Measurements from ENCODE around the gene HOXB3. TPM values are rescaled to one million over a fixed set of nuclear protein-coding genes. Genes with fewer than 3 reads are reported as not detected.

The HOXB3 gene
- total and polyA plus RNA-seq, 2 donors (not counting 1 experiment from before 2014, with no cell fraction given): 15.7 to 28.6 TPM

DNA sequence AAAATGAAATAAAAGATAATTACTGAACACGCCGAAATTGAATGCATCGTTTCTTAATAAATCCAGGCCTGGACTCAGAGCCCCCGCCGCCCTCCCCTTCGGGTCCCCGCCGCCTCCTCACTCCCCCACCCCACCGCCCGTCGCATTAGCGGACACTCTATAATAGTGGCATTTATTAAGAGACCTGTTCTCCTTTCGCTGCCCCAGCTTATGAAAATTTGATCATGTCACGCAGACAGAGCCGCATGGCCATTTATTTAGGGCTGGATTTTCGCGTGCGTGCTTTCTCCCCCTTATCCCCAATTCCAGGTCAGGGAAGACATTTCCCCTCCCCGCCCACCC, 38.9 kb downstream of the HOXB3 start:
- Histone ChIP-seq H3K36me3 (ENCODE audit: control insufficient read depth, insufficient read depth, low read length) (peaks cover 21% of the 10 kb centered on the region), H3K4me1 (ENCODE audit: control insufficient read depth, extremely low read depth, insufficient read depth, low read length) (peaks cover 39% of the 10 kb centered on the region), H3K4me2 (ENCODE audit: extremely low read depth, insufficient read depth, low read length) (peak overlapping the region; percentile 92), H2AFZ (ENCODE audit: low read length) (no peak overlapping the region), H3K9ac (ENCODE audit: insufficient read depth, low read length) (peak overlapping the region; percentile 60), H3K4me3 (replicated peaks in 1 of 4; ENCODE audit: control extremely low read depth in 1 of 4, insufficient read depth in 1 of 4, low read depth in 3 of 4, low read length in 4 of 4) (peak overlapping the region in 3 of 4 experiments; percentile 37 to 80 (median 39)), H4K20me1 (ENCODE audit: control insufficient read depth, extremely low read depth, insufficient read depth, low read length) (no peaks in the 10 kb centered on the region), H3K9me3 (ENCODE audit: control insufficient read depth, insufficient read depth, low read depth, low read length) (no peaks in the 10 kb centered on the region), H3K27me3 (ENCODE audit: control insufficient read depth, insufficient read depth, low read length) (no peaks in the 10 kb centered on the region), H3K79me2 (ENCODE audit: control insufficient read depth, insufficient read depth, low read length) (peaks cover 95% of the 10 kb centered on the region), H3K27ac (ENCODE audit: insufficient read depth, low read length) (peak overlapping the region; percentile 84)
- no peak for TF ChIP-seq EZH2 (IDR thresholded peaks at IDR 0.05; ENCODE audit: low read length, missing control alignments)
- TF ChIP-seq CTCF (conservative IDR thresholded peaks at IDR 0.05 in 1 of 2, IDR thresholded peaks at IDR 0.05 in 1 of 2; ENCODE audit: low read depth in 1 of 2, low read length in 2 of 2): no peak
- peak; percentile 39 to 60 for DNase-seq (ENCODE audit: low read depth in 2 of 2)

DNA sequence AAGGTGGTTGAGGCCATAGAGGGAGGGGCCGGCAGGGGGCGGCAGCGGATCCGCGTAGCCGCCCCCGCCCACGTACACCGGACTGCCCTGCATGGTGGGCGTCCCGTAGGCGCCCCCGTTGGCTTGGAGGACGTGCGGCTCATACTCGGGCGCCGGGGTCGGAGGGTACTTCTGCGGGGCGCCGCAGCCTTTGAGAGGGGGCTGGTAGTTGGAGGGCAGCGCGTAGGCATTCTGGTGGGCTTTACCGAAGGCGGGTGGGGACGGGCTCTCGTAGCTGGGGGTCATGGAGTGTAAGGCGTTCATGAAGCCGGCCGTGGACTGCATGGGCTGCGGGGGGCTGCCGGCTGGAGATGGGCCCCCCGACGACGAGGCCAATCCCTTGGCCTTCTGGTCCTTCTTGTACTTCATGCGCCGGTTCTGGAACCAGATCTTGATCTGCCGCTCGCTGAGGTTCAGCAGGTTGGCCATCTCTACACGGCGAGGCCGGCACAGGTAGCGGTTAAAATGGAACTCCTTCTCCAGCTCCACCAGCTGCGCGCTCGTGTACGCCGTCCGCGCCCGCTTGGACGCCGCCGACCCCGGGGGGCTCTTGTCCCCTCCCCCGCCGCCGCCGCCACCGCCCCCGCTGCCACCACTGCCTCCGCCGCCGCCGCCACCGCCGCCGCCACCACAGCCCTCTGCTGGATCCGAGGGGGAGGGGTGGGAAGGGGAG, 39.4 kb downstream of the HOXB3 start:
- no peaks in the 10 kb centered on the region for H3K27me3 ChIP-seq (ENCODE audit: control insufficient read depth, insufficient read depth, low read length)
- peak overlapping the region; percentile 97 for H3K27ac ChIP-seq (ENCODE audit: insufficient read depth, low read length)
- peak overlapping the region; percentile 33 to 80 (median 41) for H3K4me3 ChIP-seq (replicated peaks in 1 of 4; ENCODE audit: control extremely low read depth in 1 of 4, insufficient read depth in 1 of 4, low read depth in 3 of 4, low read length in 4 of 4)
- peak; percentile 40 to 41 for DNase-seq (ENCODE audit: low read depth in 2 of 2)
- peak overlapping the region; percentile 11 for H3K9ac ChIP-seq (ENCODE audit: insufficient read depth, low read length)
- no peaks in the 10 kb centered on the region for H4K20me1 ChIP-seq (ENCODE audit: control insufficient read depth, extremely low read depth, insufficient read depth, low read length)
- H3K4me2 ChIP-seq (ENCODE audit: extremely low read depth, insufficient read depth, low read length): peak overlapping the region; percentile 76
- H3K4me1 ChIP-seq (ENCODE audit: control insufficient read depth, extremely low read depth, insufficient read depth, low read length): peaks cover 38% of the 10 kb centered on the region
- no peak overlapping the region for H2AFZ ChIP-seq (ENCODE audit: low read length)
- peaks cover 21% of the 10 kb centered on the region for H3K36me3 ChIP-seq (ENCODE audit: control insufficient read depth, insufficient read depth, low read length)
- H3K9me3 ChIP-seq (ENCODE audit: control insufficient read depth, insufficient read depth, low read depth, low read length): no peaks in the 10 kb centered on the region
- TF ChIP-seq EZH2 (IDR thresholded peaks at IDR 0.05; ENCODE audit: low read length, missing control alignments): no peak
- TF ChIP-seq CTCF (conservative IDR thresholded peaks at IDR 0.05 in 1 of 2, IDR thresholded peaks at IDR 0.05 in 1 of 2; ENCODE audit: low read depth in 1 of 2, low read length in 2 of 2): peak; percentile 27 to 36
- H3K79me2 ChIP-seq (ENCODE audit: control insufficient read depth, insufficient read depth, low read length): peaks cover 94% of the 10 kb centered on the region

DNA sequence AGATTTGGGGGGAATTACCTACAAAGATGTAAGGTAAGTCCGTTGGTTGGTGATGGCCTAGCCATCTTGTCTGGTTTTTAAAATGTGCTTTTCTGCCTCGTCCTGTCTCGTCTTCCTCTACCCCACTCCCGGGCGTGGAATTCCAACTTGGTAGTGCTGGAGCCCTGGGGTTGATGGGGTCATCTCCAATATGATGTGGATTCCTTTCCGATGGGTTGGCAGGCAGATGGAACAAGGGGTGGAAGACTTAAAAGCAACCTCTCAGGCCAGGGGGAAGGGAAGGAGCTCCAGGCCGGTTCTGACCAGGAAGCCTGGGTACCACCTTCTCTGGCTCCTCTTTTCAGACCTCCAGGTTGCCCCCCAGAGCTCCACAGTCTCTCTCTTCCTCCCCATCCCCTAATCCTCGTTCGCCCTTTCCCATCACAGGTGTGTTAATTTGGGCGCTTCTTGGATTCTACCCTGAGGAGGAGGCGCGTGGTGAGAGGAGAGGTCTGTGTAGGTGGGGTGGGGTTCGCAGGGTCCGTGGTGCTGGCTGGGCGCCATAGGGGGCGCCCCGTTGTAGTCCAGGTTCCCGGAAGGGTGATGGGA, 40.0 kb downstream of the HOXB3 start:
- Histone ChIP-seq H3K36me3 (ENCODE audit: control insufficient read depth, insufficient read depth, low read length) (peaks cover 21% of the 10 kb centered on the region), H3K9ac (ENCODE audit: insufficient read depth, low read length) (peak overlapping the region; percentile 11), H3K4me1 (ENCODE audit: control insufficient read depth, extremely low read depth, insufficient read depth, low read length) (peaks cover 45% of the 10 kb centered on the region), H3K27me3 (ENCODE audit: control insufficient read depth, insufficient read depth, low read length) (no peaks in the 10 kb centered on the region), H3K4me2 (ENCODE audit: extremely low read depth, insufficient read depth, low read length) (peak overlapping the region; percentile 95), H3K9me3 (ENCODE audit: control insufficient read depth, insufficient read depth, low read depth, low read length) (no peaks in the 10 kb centered on the region), H2AFZ (ENCODE audit: low read length) (no peak overlapping the region), H4K20me1 (ENCODE audit: control insufficient read depth, extremely low read depth, insufficient read depth, low read length) (no peaks in the 10 kb centered on the region), H3K4me3 (replicated peaks in 1 of 4; ENCODE audit: control extremely low read depth in 1 of 4, insufficient read depth in 1 of 4, low read depth in 3 of 4, low read length in 4 of 4) (peak overlapping the region; percentile 33 to 50 (median 42)), H3K79me2 (ENCODE audit: control insufficient read depth, insufficient read depth, low read length) (peaks cover 95% of the 10 kb centered on the region), H3K27ac (ENCODE audit: insufficient read depth, low read length) (peak overlapping the region; percentile 97)
- peak; percentile 76 to 78 for DNase-seq (ENCODE audit: low read depth in 2 of 2)
- TF ChIP-seq EZH2 (IDR thresholded peaks at IDR 0.05; ENCODE audit: low read length, missing control alignments): no peak
- no peak for TF ChIP-seq CTCF (conservative IDR thresholded peaks at IDR 0.05 in 1 of 2, IDR thresholded peaks at IDR 0.05 in 1 of 2; ENCODE audit: low read depth in 1 of 2, low read length in 2 of 2)

All from fibroblast of lung (primary cell).